Mucosa of rectum (tissue), 2 donors: ENCODE results near the gene DIDO1.

Source experiments
- H3K27ac ChIP-seq, 2 donors: one replicate each; pipeline ENCODE4 v1.7.0; 2013; ENCODE audit warnings: inconsistent platforms in 2 of 2, low read depth in 2 of 2, low read length in 2 of 2
- H3K27me3 ChIP-seq, 2 donors: one replicate each; pipeline ENCODE4 v1.7.0; 2013; ENCODE audit warnings: low read length in 2 of 2; ENCODE audit not compliant: control insufficient read depth in 2 of 2, insufficient read depth in 2 of 2
- H3K36me3 ChIP-seq, 2 donors: one replicate each; pipeline ENCODE4 v1.7.0; 2013; ENCODE audit warnings: low read length in 2 of 2; ENCODE audit not compliant: control insufficient read depth in 2 of 2, insufficient read depth in 2 of 2
- H3K4me1 ChIP-seq, 2 donors: one replicate each; pipeline ENCODE4 v1.7.0; 2013; ENCODE audit warnings: low read length in 2 of 2, mild to moderate bottlenecking in 1 of 2; ENCODE audit not compliant: control insufficient read depth in 2 of 2, insufficient read depth in 2 of 2
- H3K4me3 ChIP-seq, 2 donors: one replicate each; pipeline ENCODE4 v1.7.0; 2013; ENCODE audit warnings: low read length in 2 of 2
- H3K9ac ChIP-seq, 2 donors: one replicate each; pipeline ENCODE4 v1.7.0; 2013; ENCODE audit warnings: low read length in 2 of 2, low read depth in 1 of 2, mild to moderate bottlenecking in 1 of 2
- H3K9me3 ChIP-seq, 2 donors: one replicate each; pipeline ENCODE4 v1.7.0; 2013; ENCODE audit warnings: low read length in 2 of 2; ENCODE audit not compliant: control insufficient read depth in 2 of 2
- donor health status: healthy.
- donor health status: Normal muscosa, but diverticular disease.

The DIDO1 gene

GRCh38 chr20:62940875-62941274 is 14.6 kb upstream of the DIDO1 start:
- H3K27ac ChIP-seq, result no peak overlapping the region

GRCh38 chr20:62938105-62938888 is 12.0 kb upstream of the DIDO1 start, which contains the start of gene GID8:
TSS of gene GID8 (plus strand) at chr20:62938147. CDS start at chr20:62941503, 3,356 bp downstream.
- Histone ChIP-seq H3K36me3 (peaks cover 13 to 22% of the 10 kb centered on the region in 2 donors), H3K27ac (peak within 1 kb of the TSS; percentile 90 to 92), H3K4me3 (peak within 1 kb of the TSS; percentile 91 to 96), H3K4me1 (peaks cover 14 to 20% of the 10 kb centered on the region in 2 donors), H3K27me3 (no peaks in the 10 kb centered on the region), H3K9me3 (no peaks in the 10 kb centered on the region), H3K9ac (peak within 1 kb of the TSS; percentile 94 to 96)

More at GRCh38 chr20:62940875-62941274, 14.6 kb upstream of the DIDO1 start:
- Histone ChIP-seq H3K9me3 (no peaks in the 10 kb centered on the region), H3K27me3 (no peaks in the 10 kb centered on the region), H3K36me3 (peaks cover 35 to 36% of the 10 kb centered on the region in 2 donors), H3K4me3 (no peak overlapping the region), H3K4me1 (peaks cover 12 to 18% of the 10 kb centered on the region in 2 donors), H3K9ac (no peak overlapping the region)

GRCh38 chr20:62937268-62938104 is 11.2 kb upstream of the DIDO1 start:
- H3K9ac ChIP-seq, result peak overlapping the region; percentile 92 to 96
- H3K4me3 ChIP-seq, result peak overlapping the region; percentile 91 to 96
- H3K36me3 ChIP-seq, result peaks cover 9 to 14% of the 10 kb centered on the region in 2 donors
- peak overlapping the region; percentile 89 to 92 for H3K27ac ChIP-seq
- H3K9me3 ChIP-seq, result no peaks in the 10 kb centered on the region
- peaks cover 14 to 20% of the 10 kb centered on the region in 2 donors for H3K4me1 ChIP-seq
- H3K27me3 ChIP-seq, result no peaks in the 10 kb centered on the region

- Histone ChIP-seq H3K27me3 (no peaks in the 10 kb centered on the region), H3K9ac (no peak overlapping the region), H3K27ac (no peak overlapping the region), H3K4me1 (peaks cover 14 to 20% of the 10 kb centered on the region in 2 donors), H3K4me3 (no peak overlapping the region), H3K9me3 (no peaks in the 10 kb centered on the region), H3K36me3 (peaks cover 0 to 11% of the 10 kb centered on the region in 2 donors)
Observed at GRCh38 chr20:62935968-62936585, 9.8 kb upstream of the DIDO1 start.

- no peak overlapping the region for H3K27ac ChIP-seq
- no peak overlapping the region for H3K9ac ChIP-seq
- H3K4me1 ChIP-seq, result peaks cover 14 to 20% of the 10 kb centered on the region in 2 donors
- H3K4me3 ChIP-seq, result no peak overlapping the region
- peaks cover 0 to 11% of the 10 kb centered on the region in 2 donors for H3K36me3 ChIP-seq
- no peaks in the 10 kb centered on the region for H3K27me3 ChIP-seq
- H3K9me3 ChIP-seq, result no peaks in the 10 kb centered on the region
Observed at GRCh38 chr20:62935204-62935967, 9.1 kb upstream of the DIDO1 start.

- no peaks in the 10 kb centered on the region for H3K27me3 ChIP-seq
- H3K4me1 ChIP-seq, result peaks cover 9 to 12% of the 10 kb centered on the region in 2 donors
Observed at GRCh38 chr20:62933966-62934365, 7.7 kb upstream of the DIDO1 start.

GRCh38 chr20:62931464-62931863 is 5.2 kb upstream of the DIDO1 start:
- no peak overlapping the region for H3K9ac ChIP-seq
- H3K27me3 ChIP-seq, result no peaks in the 10 kb centered on the region
- H3K4me3 ChIP-seq, result no peak overlapping the region
- H3K36me3 ChIP-seq, result peaks cover 0 to 11% of the 10 kb centered on the region in 2 donors
- peaks cover 22 to 27% of the 10 kb centered on the region in 2 donors for H3K4me1 ChIP-seq
- H3K27ac ChIP-seq, result no peak overlapping the region
- no peaks in the 10 kb centered on the region for H3K9me3 ChIP-seq

More at GRCh38 chr20:62933966-62934365, 7.7 kb upstream of the DIDO1 start:
- H3K36me3 ChIP-seq, result peaks cover 0 to 11% of the 10 kb centered on the region in 2 donors
- no peaks in the 10 kb centered on the region for H3K9me3 ChIP-seq
- no peak overlapping the region for H3K27ac ChIP-seq
- H3K4me3 ChIP-seq, result no peak overlapping the region
- no peak overlapping the region for H3K9ac ChIP-seq

- H3K4me1 ChIP-seq, result peaks cover 30 to 31% of the 10 kb centered on the region in 2 donors
- H3K27me3 ChIP-seq, result no peaks in the 10 kb centered on the region
- H3K9me3 ChIP-seq, result no peaks in the 10 kb centered on the region
- peak overlapping the region; percentile 63 to 88 for H3K9ac ChIP-seq
- peak overlapping the region; percentile 63 to 70 for H3K4me3 ChIP-seq
- H3K27ac ChIP-seq, result peak overlapping the region; percentile 86 to 89
- H3K36me3 ChIP-seq, result no peaks in the 10 kb centered on the region
Observed at GRCh38 chr20:62929051-62929538, 2.8 kb upstream of the DIDO1 start.

- Histone ChIP-seq H3K4me1 (peaks cover 36 to 37% of the 10 kb centered on the region in 2 donors), H3K9ac (peak overlapping the region; percentile 63 to 88), H3K36me3 (no peaks in the 10 kb centered on the region), H3K4me3 (peak overlapping the region; percentile 63 to 70), H3K27ac (peak overlapping the region; percentile 86 to 89), H3K9me3 (no peaks in the 10 kb centered on the region), H3K27me3 (no peaks in the 10 kb centered on the region)
Observed at GRCh38 chr20:62928246-62928939, 2.1 kb upstream of the DIDO1 start.
